GM19324 (cell line): ENCODE data around the gene PDXK.
"Not testable (repeated sequence)": the region's sequence is repeated elsewhere in the genome, so short reads cannot be mapped to it uniquely, and the experiment has no call there.

Source experiments
- ATAC-seq: cut with Tn5 transposase; IDR thresholded peaks from one replicate; pipeline ENCODE4 v1.9.1; 2021; ENCODE audit warnings: mild to moderate bottlenecking, moderate library complexity; ENCODE audit not compliant: unreplicated experiment, low FRiP score

Gene PDXK

GRCh38 chr21:43696214-43696613, 22.7 kb upstream of the PDXK start:
- no peak for ATAC-seq

GRCh38 chr21:43697758-43698643, 20.9 kb upstream of the PDXK start:
- ATAC-seq = no peak

GRCh38 chr21:43699492-43699777, 19.5 kb upstream of the PDXK start:
- ATAC-seq = not testable (repeated sequence)

- ATAC-seq = no peak
Measured at GRCh38 chr21:43699933-43700599, 18.9 kb upstream of the PDXK start.

GRCh38 chr21:43701936-43702784, 16.8 kb upstream of the PDXK start:
- no peak for ATAC-seq

- ATAC-seq = no peak
Measured at GRCh38 chr21:43702785-43703034, 16.2 kb upstream of the PDXK start.

GRCh38 chr21:43703035-43703880, 15.7 kb upstream of the PDXK start:
- no peak for ATAC-seq

- ATAC-seq = no peak
Measured at GRCh38 chr21:43707462-43707861, 11.5 kb upstream of the PDXK start.

GRCh38 chr21:43708745-43709381, 10.1 kb upstream of the PDXK start:
- ATAC-seq = no peak

GRCh38 chr21:43712268-43712942, 6.5 kb upstream of the PDXK start:
- no peak for ATAC-seq

- not testable (repeated sequence) for ATAC-seq
Measured at GRCh38 chr21:43713123-43713522, 5.8 kb upstream of the PDXK start.

GRCh38 chr21:43716376-43717165, 2.4 kb upstream of the PDXK start:
- ATAC-seq = no peak

GRCh38 chr21:43717166-43717853, 1.6 kb upstream of the PDXK start:
- ATAC-seq = no peak

- ATAC-seq = no peak
Measured at GRCh38 chr21:43717967-43718871, 710 bp upstream of the PDXK start.

GRCh38 chr21:43719748-43720538, 1.0 kb downstream of the PDXK start:
- no peak for ATAC-seq

GRCh38 chr21:43720539-43721166, 1.7 kb downstream of the PDXK start:
- no peak for ATAC-seq
